Midbrain (tissue), 1 donor: ENCODE results near the gene DAB2.

ENCODE experiments used
- DNase-seq: peaks from one replicate; lab custom pipeline; 2025; lab: John Stamatoyannopoulos, UW

The DAB2 gene

GRCh38 chr5:39381376-39381775 lies 43.4 kb downstream of the DAB2 start:
- no peak for DNase-seq

- DNase-seq = no peak
Observed at GRCh38 chr5:39379693-39380092, 45.1 kb downstream of the DAB2 start.

GRCh38 chr5:39377613-39378012 lies 47.2 kb downstream of the DAB2 start:
- no peak for DNase-seq

DNA sequence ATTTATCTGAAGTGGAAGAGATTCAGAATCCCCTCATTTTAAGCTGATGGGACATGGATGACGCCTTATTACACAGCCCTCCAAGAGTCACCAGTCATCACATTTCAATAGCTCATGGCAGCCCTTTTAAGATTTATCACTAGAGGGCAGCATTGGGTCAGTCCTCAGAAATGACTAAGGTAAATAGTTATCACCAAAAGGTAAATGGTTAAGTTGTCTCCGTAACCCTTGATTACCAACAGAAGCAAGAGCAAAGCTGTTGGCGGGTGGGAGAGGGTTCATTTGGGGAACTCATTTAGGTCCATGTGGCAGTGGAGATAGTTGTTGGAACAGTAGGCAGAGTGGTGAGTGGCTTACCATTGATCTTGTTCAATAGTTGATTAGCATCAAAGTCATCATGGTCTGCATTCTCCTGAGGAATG lies 48.5 kb downstream of the DAB2 start:
- DNase-seq = peak; percentile 66

DNA sequence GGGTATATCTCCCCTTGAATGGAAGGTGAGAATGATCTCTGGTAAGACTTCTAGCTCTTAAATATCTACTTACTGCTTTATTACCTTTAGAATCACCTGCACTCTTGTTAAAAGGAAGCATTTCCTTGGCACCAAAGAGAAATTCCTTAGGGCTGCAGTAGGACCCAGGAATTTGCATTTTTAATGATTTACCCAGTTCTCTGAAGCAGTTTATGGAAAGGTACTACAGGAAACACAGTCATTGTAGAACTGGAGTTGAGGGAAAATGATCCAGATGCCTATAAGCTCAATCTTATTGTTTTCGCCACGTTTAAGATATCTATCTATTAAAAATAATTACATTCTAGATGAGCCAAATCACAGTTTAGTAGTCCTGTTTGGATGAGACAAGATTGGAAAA lies 51.0 kb downstream of the DAB2 start:
- DNase-seq = no peak

- no peak for DNase-seq
Observed at GRCh38 chr5:39371367-39371635, 53.5 kb downstream of the DAB2 start.

DNA sequence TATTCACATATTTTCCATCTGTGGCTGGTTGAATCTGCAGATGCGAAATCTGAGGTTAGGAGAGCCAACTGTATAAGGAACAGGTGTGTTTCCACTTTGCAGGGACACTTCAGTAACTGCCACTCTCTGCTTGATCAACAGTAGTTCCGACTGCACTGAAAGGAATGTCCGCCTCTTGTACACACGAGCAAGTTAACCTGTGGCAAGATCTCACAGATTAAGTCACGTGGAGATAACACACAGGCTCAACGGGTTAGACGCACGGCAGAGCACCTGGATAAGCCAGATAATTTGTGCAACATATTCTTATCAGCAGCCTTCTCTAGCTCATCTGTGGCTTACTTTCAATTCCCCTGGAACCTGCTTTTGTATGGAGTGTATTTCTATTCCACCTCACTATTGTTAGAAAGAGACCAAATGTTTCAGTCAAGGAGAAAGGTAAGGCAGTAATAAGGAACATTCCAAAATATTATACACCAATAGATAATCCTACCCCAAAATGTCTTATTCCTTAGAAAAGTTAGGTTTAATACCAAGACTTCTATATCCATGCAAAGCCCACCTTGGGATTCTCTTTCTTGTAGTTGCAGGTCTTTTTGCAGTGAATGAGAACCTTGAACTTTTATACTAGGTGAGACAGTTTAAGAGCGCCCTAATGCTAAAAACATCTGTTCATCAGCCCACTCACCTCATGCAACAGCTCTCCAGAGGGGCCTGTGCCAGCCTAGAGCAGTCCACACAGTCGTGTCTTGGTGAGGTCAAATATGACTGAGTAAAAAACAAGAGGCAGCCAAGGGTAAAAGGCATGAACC lies 54.0 kb downstream of the DAB2 start:
- DNase-seq = no peak

GRCh38 chr5:39369123-39369815 lies 55.5 kb downstream of the DAB2 start:
- no peak for DNase-seq

- DNase-seq = no peak
Observed at GRCh38 chr5:39368116-39368515, 56.7 kb downstream of the DAB2 start.

- DNase-seq = no peak
Observed at GRCh38 chr5:39367711-39368110, 57.1 kb downstream of the DAB2 start.

DNA sequence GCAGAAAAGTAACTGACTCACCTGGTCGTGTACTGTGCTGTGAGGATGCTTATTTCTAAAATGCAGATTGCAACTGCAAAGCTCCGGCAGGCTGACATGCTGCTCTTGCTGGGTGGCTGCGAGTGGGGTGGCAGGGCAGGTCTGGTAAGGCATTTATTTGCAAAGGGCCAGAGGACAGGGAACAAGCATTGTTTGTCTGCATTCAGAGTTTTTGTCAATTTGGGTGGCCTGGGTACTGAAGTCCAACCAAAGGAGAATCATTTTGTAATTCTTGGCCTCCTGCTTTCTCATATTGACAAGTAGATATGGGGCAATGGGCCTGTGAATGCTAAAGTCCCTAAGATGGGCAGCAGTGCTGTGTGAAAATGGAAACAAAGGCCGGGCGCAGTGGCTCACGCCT lies 60.4 kb downstream of the DAB2 start, which contains the start of gene C9:
TSS of gene C9 (minus strand) at position 129 of the 400 bp plus-strand sequence. CDS start at position 98, 31 bp downstream.
- DNase-seq = no peak

DNA sequence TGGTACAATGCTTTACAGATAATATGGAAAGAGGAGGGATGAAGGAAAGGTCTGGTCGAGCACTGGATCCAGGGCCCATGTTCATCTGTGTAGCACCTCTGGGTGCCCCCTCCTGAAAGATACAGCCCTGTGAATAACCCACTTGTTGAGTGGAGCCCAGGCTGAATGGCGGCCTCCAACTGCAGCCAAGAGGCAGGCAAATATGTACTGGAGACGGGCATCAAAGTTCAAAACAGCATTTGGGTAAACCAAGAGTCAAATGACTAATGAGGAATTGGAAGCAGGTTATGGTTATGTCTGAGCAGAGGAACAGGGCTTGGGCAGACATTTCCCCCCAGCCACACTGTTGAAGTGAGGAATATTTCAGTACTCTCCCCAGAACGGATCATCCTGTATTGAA lies 61.6 kb downstream of the DAB2 start:
- no peak for DNase-seq

DNA sequence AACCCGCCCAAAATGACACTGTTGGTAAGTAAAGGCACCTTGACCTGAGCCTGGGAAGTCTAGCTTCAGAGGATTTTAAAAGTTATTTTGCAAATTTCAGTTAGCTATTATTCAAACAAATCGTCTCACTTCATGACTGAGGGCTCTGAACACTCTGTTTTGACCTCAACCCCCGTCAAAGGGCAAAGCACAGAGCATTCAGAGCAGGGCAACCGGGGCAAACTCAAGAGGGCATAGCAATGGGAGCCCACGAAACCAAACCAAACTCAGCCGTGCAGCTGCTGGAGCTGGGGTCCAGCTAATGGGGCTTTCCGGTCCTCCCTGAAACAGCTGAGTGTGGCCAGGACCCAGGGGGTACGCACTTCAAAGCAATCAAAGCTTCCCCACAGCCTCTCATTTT lies 62.1 kb downstream of the DAB2 start:
- no peak for DNase-seq

- no peak for DNase-seq
Observed at GRCh38 chr5:39361306-39361705, 63.5 kb downstream of the DAB2 start.

GRCh38 chr5:39360471-39361111 lies 64.2 kb downstream of the DAB2 start:
- no peak for DNase-seq

- DNase-seq = no peak
Observed at GRCh38 chr5:39356263-39356662, 68.5 kb downstream of the DAB2 start.

DNA sequence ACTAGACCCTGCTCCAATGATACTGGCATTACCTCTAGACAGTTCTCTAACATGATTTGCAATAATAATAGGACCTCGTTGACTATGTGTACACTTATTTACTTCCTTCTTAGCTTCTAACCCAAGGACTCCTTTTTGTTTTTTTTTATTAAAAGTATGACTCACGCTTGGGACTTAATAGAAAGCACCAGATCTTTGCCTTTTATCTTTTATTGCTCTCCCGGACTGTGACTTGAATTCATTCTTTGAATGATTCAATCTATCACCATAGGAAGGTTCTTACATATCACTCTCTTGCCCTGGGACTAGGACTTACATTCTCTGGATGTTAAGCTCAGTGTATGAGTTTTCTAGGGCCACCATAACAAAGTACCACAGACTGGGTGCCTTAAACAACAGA lies 69.5 kb downstream of the DAB2 start:
- no peak for DNase-seq

GRCh38 chr5:39353717-39354399 lies 70.9 kb downstream of the DAB2 start:
- no peak for DNase-seq

- no peak for DNase-seq
Observed at GRCh38 chr5:39352951-39353350, 71.8 kb downstream of the DAB2 start.

- no peak for DNase-seq
Observed at GRCh38 chr5:39352170-39352569, 72.6 kb downstream of the DAB2 start.

GRCh38 chr5:39349484-39349883 lies 75.3 kb downstream of the DAB2 start:
- DNase-seq = no peak

GRCh38 chr5:39342460-39342859 lies 82.3 kb downstream of the DAB2 start:
- DNase-seq = no peak

DNA sequence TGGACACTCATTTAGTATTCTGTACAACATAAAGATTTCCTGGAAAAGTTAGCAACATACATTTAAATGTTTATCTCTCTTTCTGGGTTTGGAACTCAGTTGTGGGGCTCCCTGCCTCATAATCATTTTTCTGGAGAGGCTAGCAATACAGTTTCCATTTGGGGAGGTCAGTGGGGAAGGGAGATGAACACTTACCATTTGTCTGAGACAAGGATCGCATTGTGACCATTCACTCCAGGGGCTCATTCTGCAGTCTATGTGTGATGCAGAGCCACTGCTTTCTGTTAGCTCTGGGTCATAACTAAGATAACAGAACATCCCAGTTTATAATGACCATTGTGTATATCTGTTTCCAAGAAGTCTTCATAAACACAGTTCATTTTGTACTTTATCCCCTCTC lies 82.9 kb downstream of the DAB2 start:
- no peak for DNase-seq
